H1 (cell line): ENCODE data around the gene MVP.
A peak's percentile ranks its signal among the peaks of the same experiment; 100 is the strongest.

Experiments
- ASH2L ChIP-seq: fragments of 200-600, 300-600 bp; sonication (generic); IDR thresholded peaks from one replicate; pipeline ENCODE4 v1.7.1; 2017; ENCODE audit warnings: low read length
- CHD2 ChIP-seq: IDR thresholded peaks from 2 replicates; pipeline ENCODE4 v1.6.1; 2012; ENCODE audit warnings: low read length, improper control_type of control experiment
- CTCF ChIP-seq, 3 experiments: IDR thresholded peaks; 1 replicate in 2 of 3; 2 replicates in 1 of 3; pipeline versions ENCODE4 v1.5.1 to v1.6.1; 2011; ENCODE audit warnings: low read length in 3 of 3, mild to moderate bottlenecking in 3 of 3, inconsistent platforms in 2 of 3, low read depth in 1 of 3, moderate library complexity in 1 of 3; ENCODE audit not compliant: insufficient read depth in 1 of 3; ENCODE audit errors: control extremely low read depth in 1 of 3
- EZH2 ChIP-seq: fragments of 200-600 bp; sonication (generic); IDR thresholded peaks from 2 replicates; pipeline ENCODE4 v1.7.1; 2012; ENCODE audit warnings: low read depth, mild to moderate bottlenecking, moderate library complexity, low read length, inconsistent platforms; ENCODE audit not compliant: severe bottlenecking
- FOSL1 ChIP-seq: IDR thresholded peaks from 2 replicates; pipeline ENCODE4 v1.6.1; 2011; ENCODE audit warnings: mild to moderate bottlenecking, low read depth, low read length, moderate library complexity; ENCODE audit not compliant: insufficient read depth
- GABPA ChIP-seq: IDR thresholded peaks from 2 replicates; pipeline ENCODE4 v1.6.1; 2011; ENCODE audit warnings: mild to moderate bottlenecking, low read length, moderate library complexity, borderline replicate concordance; ENCODE audit not compliant: insufficient read depth
- GTF2F1 ChIP-seq: IDR thresholded peaks from 2 replicates; pipeline ENCODE4 v1.6.1; 2012; ENCODE audit warnings: low read depth, low read length, improper control_type of control experiment, borderline replicate concordance
- MAX ChIP-seq: IDR thresholded peaks from 2 replicates; pipeline ENCODE4 v1.6.1; 2012; ENCODE audit warnings: inconsistent platforms
- POLR2A ChIP-seq, 2 experiments: IDR thresholded peaks; 1 replicate in 1 of 2; 2 replicates in 1 of 2; pipeline ENCODE4 v1.6.1; 2011; ENCODE audit warnings: low read depth in 2 of 2, low read length in 2 of 2, mild to moderate bottlenecking in 2 of 2; ENCODE audit errors: control extremely low read depth in 1 of 2
- POLR2AphosphoS5 ChIP-seq: IDR thresholded peaks from 2 replicates; pipeline ENCODE4 v1.6.1; 2011; ENCODE audit warnings: low read depth, low read length
- TAF1 ChIP-seq: IDR thresholded peaks from 2 replicates; pipeline ENCODE4 v1.6.1; 2011; ENCODE audit warnings: mild to moderate bottlenecking, low read depth, low read length
- TCF12 ChIP-seq: IDR thresholded peaks from 2 replicates; pipeline ENCODE4 v1.6.1; 2011; ENCODE audit warnings: low read depth, mild to moderate bottlenecking, low read length

- TF ChIP-seq MAX, result no peak
- no peak; the same call in 1 of the 2 replicates for TF ChIP-seq POLR2AphosphoS5
- TF ChIP-seq TAF1, result no peak
- TF ChIP-seq GABPA, result no peak
- peak in 1 of 3 experiments; percentile 39; a peak in 1 of 4 replicates for TF ChIP-seq CTCF (IDR thresholded peaks at IDR 0.05; ENCODE audit: control extremely low read depth in 1 of 3, insufficient read depth in 1 of 3, low read depth in 1 of 3, low read length in 3 of 3)
- TF ChIP-seq TCF12, result no peak
- no peak for TF ChIP-seq CHD2
- TF ChIP-seq EZH2, result no peak
- TF ChIP-seq FOSL1, result no peak
- TF ChIP-seq POLR2A (IDR thresholded peaks at IDR 0.05; ENCODE audit: control extremely low read depth in 1 of 2, low read depth in 2 of 2, low read length in 2 of 2), result peak in 1 of 2 experiments; percentile 47; a peak in 1 of 3 replicates
- no peak for TF ChIP-seq ASH2L
- TF ChIP-seq GTF2F1, result no peak
Observed at GRCh38 chr16:29816694-29817441, 3.4 kb upstream of the MVP start.
